GM21737 (cell line): ENCODE measurements around the gene LMAN1L.

ENCODE experiments used
- ATAC-seq: cut with Tn5 transposase; IDR thresholded peaks from one replicate; pipeline ENCODE4 v1.9.1; 2021; ENCODE audit warnings: mild to moderate bottlenecking, moderate library complexity; ENCODE audit not compliant: unreplicated experiment

LMAN1L gene

GRCh38 chr15:74815121-74815934 is 2.7 kb downstream of the LMAN1L start:
- ATAC-seq = no peak

- ATAC-seq = no peak
Measured at GRCh38 chr15:74815961-74816360, 3.3 kb downstream of the LMAN1L start.

DNA sequence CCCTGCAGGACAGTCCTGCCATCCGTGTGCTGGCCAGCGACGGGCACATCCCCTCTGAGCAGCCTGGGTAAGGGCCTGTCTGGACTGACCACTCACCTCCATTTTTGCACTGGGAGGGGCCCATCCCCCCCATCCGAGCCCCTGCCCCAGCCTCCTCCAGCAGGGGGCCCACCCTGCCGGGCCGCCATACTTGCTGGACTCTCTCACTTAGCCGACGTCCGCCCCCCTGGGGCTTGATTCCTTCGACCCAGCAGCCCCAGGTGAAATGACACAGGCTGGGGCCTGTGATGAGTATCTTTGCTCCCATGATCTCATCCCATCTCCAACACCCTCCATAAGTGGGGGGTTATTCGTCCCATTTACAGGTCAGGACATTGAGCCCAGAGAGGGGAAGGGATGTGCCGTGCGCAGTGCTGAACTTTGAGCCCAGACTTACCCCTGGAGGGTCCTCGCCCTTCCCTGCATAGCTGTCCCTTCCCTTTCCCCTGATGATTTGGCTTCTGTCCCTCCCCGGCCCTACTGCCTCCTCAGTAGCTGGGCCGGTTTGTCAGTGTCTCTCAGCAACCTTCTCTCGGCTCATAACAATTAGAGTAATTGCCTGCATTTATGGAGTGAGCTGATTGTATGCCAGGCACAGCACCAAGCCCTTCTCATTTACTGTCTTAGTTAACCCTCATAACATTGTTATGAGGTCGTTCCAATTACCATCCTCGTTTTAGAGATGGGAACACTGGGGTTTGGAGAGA is 4.2 kb downstream of the LMAN1L start:
- ATAC-seq = no peak

- no peak for ATAC-seq
Measured at GRCh38 chr15:74817370-74817737, 4.7 kb downstream of the LMAN1L start.

DNA sequence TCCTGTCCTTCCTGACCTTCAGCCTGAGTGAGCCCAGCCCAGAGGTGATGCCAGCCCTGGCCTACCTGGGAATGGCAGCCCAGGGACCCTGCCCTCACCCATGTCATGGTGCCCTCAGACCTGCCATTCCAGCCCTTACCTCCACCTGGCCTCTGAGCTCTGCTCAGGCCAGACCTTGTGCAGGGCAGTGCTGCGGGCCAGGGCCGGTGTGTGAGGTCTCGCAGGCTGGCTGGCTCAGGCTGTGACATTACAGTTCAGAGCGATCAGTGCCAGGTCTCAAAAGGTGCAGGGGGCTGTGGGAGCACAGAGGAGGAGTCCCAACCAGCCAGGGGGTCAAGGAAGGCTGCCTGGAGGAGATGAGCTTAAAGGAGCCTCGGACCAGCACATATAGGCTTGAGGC is 7.4 kb downstream of the LMAN1L start:
- ATAC-seq = no peak

DNA sequence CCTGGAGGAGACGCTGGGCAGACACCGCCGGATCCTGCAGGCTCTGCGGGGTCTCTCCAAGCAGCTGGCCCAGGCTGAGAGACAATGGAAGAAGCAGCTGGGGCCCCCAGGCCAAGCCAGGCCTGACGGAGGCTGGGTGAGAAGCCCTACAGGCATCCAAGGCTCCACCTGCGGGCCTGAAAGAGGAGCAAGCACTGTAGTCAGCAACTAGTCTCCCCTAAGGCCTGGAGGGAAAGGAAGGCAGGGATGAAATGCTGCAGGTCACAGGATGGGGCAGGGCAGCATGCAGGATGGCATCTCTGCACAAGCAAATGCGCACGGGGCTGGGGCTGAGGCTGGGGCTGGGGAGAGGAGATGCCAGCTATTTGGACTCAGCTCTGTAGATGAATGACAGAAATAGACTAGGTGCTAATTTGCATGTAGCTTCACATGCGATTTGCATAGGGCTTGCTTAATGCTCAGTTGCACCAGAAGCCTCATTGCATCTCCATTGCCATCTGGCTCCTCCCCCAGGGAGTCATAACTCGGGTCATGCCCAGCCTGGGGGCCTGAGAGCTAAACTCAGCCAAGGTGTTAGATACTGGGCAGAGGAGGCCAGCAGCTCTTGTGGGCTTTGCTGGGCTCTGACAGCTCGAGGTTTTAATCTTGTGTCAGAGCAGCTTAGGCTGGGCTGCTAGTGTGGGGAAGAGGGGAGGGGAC is 8.6 kb downstream of the LMAN1L start:
- ATAC-seq = no peak

DNA sequence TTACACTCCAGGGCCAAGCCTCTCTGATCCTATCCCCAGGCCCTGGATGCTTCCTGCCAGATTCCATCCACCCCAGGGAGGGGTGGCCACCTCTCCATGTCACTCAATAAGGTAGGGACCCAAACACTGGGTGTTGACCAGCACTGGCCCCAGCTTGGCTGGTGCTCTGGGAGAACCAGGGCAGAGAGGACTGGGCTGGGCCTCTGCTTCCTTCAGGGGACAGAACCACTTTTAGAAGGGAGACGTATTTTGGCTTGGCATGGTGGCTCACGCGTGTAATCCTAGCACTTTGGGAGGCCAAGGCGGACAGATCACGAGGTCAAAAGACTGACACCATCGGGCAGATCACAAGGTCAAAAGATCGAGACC is 9.1 kb downstream of the LMAN1L start:
- ATAC-seq = no peak

DNA sequence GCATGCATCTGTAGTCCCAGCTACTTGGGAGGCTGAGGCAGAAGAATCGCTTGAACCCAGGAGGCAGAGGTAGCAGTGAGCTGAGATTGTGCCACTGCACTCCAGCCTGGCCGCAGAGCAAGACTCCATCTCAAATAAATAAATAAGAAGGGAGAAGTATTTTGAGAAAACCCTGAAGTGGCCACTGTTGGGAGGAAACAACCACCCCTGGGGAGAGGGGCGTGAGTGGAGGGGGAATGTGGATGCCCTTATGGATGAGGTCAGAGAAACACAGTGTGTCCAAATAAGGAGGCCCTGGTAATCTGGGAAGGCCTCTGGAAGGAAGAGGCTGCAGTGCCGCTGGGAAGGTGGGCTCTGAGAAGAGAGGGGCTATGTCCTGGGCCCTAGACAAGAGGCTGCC is 9.6 kb downstream of the LMAN1L start:
- no peak for ATAC-seq

DNA sequence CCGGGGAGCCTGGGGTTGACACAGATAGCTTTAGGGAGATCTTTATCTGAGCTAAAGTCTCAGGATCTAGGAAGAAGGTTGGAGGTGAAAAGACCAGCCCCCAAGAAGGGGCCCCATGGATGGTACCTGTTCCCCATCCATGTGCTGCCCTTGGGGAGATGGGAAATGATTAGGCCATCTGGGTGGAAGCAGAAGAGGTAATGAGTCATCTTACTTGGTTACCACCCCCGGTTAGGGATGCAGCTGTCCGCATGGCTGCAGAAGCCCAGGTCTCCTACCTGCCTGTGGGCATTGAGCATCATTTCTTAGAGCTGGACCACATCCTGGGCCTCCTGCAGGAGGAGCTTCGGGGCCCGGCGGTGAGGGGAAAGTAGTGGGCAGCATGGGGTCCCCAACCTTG is 10.7 kb downstream of the LMAN1L start:
- ATAC-seq = no peak

GRCh38 chr15:74824976-74825375 is 12.3 kb downstream of the LMAN1L start:
- no peak for ATAC-seq

- ATAC-seq = no peak
Measured at GRCh38 chr15:74825866-74826265, 13.2 kb downstream of the LMAN1L start.

- ATAC-seq = no peak
Measured at GRCh38 chr15:74826364-74826819, 13.8 kb downstream of the LMAN1L start, which contains the start of gene CPLX3. Gene CPLX3 (plus strand): TSS chr15:74826627. CDS start chr15:74826704, 77 bp downstream.

DNA sequence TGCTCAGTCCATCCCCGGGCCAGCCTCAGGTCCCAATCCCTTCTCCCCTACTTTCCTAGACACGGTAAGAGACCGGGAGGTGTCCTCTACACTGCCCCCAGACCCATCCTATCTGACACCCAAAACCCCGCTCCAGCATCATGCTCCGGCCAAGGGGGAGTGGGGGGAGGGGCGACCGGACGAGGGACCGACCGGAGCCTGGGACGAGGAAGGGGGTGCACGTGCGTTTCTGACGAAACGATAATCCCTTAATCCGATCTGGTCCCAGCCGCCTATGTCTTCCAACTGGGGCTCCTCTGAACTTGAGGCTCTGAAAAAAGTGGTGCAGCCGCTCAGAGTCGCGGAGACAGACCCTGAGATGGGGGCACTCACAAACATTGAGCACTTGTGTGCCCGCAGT is 14.3 kb downstream of the LMAN1L start:
- no peak for ATAC-seq

- ATAC-seq = no peak
Measured at GRCh38 chr15:74827614-74828013, 15.0 kb downstream of the LMAN1L start.

DNA sequence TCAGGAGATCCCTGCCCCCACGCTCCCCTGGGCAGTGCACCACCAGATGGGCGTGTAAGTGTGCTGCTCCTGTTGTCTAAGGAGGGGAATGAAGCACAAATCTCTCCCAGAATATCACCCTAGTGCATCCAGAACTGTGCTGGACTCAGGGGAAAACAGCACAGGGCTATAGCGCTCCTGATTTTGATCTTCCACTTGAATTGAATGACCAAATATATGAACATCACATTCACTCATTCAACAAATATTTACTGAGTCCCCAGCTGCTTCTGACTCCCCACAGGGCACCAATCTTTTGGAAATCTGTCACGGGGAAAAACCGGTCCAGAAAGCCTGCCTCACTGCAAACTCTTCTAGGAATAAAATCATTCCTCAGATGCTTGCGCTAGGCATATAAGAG is 16.2 kb downstream of the LMAN1L start:
- no peak for ATAC-seq

DNA sequence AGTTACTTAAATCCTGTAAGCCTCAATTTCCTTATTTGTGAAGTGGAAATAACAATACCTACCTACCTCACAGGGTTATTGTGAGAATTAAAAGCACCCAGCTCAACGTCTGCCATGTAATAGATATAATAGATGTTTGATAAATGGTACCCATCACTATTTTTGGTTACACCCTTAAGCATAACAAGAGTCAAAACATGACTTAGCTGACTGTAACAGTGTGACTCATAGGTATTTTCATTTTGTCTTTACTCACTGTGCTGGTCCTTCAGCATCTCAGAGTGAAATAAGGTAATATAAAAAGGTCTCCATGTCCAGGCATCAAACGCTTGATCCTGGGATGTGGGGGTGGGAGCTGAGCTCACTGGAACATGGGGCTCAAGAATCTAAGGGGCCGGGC is 16.9 kb downstream of the LMAN1L start:
- ATAC-seq = no peak

GRCh38 chr15:74829991-74830390 is 17.4 kb downstream of the LMAN1L start:
- ATAC-seq = no peak

- ATAC-seq = no peak
Measured at GRCh38 chr15:74830868-74831267, 18.2 kb downstream of the LMAN1L start.

GRCh38 chr15:74831813-74832495 is 19.3 kb downstream of the LMAN1L start:
- ATAC-seq = no peak

DNA sequence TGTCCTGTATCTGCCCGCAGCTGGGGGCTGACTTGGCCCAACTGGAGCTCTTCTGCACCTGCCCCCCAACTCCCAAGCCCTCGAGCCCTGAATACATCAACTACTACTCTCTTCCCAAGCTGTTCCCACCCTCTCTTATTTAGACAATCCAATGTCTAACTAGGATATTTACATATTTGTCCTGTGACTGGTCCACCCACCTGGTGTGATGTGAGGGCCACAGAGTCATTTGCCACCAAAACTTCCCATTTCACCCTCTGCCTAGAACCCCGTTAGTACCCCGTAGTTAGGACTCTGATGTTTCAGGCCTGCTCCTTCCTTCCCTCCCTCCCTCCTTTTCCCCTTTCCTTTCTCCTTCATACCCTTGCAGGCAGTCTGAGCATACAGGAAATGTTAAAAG is 20.2 kb downstream of the LMAN1L start:
- no peak for ATAC-seq
